ENCODE data around the gene TAF11L9.
"Not testable (repeated sequence)": the region's sequence is repeated elsewhere in the genome, so short reads cannot be mapped to it uniquely, and the experiment has no call there.

The TAF11L9 gene

DNA sequence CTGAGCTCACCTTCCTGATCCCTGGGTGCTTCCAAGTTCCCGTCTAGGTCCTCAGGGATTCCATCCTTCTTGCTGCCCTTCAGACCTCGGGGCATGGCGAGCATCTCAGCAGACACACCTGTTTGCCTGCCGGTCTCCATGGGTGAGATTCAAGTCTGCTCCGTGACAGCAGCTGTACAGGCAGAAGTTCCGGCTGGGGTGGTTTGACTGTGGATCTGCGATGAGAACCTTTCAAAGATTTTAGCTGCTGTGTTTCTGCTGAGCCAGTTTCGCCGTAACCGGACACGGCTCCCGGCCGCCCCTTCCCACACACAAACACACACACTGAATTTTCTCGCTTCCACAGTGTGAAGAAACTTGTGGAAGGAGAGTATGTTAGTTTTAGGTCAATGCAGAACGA, at the start of gene TAF11L9:
TAF11L9 (minus strand) TSS at position 140 of the 400 bp plus-strand sequence.
- H3K4me3 ChIP-seq, H3K27ac ChIP-seq: not testable (repeated sequence)

DNA sequence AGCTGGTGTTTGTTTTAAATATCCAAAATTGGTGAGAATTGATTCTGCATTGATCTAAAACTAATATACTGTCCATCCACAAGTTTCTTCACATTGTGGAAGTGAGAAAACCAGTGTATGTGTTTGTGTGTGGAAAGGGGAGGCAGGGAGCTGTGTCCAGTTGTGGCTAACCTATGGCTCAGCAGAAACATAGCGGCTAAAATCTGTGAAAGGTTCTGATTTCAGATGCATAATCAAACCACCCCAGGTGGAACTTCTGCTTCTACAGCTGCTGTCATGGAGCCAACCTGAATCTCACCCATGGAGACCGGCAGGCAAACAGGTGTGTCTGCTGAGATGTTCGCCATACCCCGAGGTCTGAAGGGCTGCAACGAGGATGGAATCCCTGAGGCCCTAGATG, 40.0 kb upstream of the TAF11L9 start, which contains the start of gene TAF11L14:
TAF11L14 (plus strand) TSS at position 301 of the 400 bp plus-strand sequence.
- no peak within 1 kb of the TSS for H3K27ac ChIP-seq
- no peak within 1 kb of the TSS for H3K4me3 ChIP-seq

DNA sequence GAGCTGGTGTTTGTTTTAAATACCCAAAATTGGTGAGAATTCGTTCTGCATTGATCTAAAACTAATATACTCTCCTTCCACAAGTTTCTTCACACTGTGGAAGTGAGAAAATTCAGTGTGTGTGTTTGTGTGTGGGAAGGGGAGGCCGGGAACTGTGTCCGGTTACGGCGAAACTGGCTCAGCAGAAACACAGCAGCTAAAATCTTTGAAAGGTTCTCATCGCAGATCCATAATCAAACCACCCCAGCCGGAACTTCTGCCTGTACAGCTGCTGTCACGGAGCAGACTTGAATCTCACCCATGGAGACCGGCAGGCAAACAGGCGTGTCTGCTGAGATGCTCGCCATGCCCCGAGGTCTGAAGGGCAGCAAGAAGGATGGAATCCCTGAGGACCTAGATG, 37.6 kb upstream of the TAF11L9 start, which contains the start of gene TAF11L13:
TAF11L13 (plus strand) TSS at position 301 of the 400 bp plus-strand sequence.
- not testable (repeated sequence) for H3K27ac ChIP-seq, H3K4me3 ChIP-seq

DNA sequence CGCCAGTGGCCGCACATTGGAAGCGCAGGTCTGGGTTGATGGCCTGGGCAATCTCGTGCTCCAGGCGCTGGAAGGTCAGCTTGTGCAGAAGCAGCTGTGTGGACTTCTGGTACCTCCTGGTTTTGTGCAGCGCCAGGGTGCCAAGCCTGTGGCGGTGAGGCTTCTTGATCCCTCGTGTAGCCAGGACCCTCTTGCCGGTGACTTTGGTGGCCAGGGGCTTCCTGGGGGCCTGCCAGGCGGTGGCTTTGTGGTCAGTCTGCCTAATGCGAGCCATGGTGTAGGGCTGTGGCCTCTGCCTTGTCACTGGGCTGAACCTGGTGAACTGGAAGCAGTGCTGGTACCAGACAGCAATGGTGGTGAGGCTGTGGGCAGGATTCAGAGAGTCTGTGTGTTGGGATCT, 31.5 kb upstream of the TAF11L9 start:
- no peak overlapping the region for H3K27ac ChIP-seq
- H3K4me3 ChIP-seq, result no peak overlapping the region

DNA sequence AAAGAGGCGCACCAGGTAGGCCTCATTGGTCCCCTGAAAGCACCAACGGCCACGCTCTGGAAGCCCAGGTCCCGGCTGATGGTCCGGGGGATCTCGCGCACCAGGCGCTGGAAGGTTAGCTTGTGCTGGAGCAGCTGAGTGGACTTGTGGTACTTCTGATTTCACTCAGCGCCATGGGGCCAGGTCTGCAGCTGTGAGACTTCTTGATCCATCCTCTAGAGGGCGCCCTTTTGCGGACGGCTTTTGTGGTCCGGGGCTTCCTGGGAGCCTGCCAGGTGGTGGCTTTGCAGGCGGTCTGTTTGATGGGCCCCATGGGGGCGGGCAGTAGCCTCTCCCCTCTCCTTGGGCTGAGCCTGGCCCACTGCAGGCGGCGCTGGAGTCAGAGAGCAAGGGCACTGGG, 26.4 kb upstream of the TAF11L9 start:
- H3K4me3 ChIP-seq, result no peak overlapping the region

DNA sequence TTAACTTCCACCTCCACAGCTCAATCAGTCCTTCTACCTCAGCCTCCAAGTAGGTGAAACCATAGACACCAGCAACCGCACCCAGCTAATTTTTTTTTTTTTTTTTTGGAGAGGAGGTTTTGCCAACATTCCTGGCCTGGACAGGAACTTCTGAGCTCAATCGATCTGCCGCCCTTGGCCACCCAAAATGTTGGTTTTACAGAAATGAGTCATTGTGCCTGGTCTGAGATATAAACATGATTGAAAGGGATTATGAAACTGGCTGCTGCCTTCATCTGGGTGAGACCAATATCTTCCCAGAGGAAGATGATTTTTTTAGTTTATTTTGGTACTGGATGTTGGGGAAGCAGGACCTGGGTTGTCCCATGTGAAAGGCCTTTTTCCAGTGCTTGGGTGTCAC, 25.2 kb upstream of the TAF11L9 start:
- Histone ChIP-seq H3K27ac (no peak overlapping the region), H3K4me3 (no peak overlapping the region)

More for the DNA sequence above, 26.4 kb upstream of the TAF11L9 start:
- no peak overlapping the region for H3K27ac ChIP-seq

DNA sequence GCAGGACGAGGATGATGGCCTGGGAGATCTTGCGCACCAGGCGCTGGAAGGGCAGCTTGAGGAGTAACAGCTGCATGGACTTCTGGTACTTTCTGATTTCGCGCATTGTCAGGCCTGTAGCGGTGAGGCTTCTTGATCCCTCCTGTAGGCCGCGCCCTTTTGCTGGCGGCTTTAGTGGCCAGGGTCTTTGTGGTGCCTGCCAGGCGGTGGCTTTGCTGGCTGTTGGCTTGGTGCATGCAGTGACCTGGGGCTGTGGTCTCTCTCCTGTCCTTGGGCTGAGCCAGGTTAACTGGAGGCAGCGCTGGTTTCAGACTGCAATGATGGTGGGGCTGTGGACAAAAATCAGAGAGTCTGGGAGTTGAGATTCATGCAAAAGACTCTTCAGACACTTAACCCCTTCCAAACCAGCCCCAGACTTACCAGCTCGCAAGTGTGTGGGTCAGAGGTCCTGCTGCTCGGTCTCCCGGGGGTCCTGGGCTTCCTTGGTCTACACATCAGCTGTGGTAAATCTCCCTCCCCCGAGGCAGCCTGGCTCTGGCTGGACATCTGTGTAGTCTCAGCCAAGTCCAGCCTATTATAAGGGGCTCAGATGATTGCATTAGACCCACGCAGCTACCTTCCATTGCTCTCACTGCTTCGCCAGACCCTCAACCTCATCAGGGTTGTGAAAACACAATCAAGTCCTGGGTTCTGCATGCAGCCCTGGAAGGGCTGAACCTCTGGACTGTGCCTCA, 20.8 kb upstream of the TAF11L9 start:
- Histone ChIP-seq H3K4me3 (no peak overlapping the region), H3K27ac (no peak overlapping the region)

DNA sequence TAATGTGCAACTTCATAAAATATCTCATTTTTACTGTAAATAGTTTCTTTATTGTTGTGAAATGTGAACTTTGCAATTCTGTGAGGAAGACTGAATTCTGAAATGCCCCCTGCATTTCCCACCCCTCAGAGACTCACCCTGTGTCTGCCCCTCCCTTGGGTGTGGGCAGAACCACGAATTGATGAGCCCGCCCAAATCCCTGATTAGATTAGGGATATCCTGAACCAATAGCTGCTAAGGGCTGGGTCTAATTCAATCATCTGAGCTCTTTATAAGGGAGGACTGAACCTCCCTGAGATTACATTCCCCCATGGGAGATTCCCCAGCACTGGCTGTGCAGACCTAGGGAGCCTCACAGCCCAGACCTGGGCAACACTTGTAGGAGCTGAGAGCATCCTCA, 15.9 kb upstream of the TAF11L9 start, which contains the start of gene TAF11L12:
TAF11L12 (plus strand) TSS at position 301 of the 400 bp plus-strand sequence.
- not testable (repeated sequence) for H3K4me3 ChIP-seq

DNA sequence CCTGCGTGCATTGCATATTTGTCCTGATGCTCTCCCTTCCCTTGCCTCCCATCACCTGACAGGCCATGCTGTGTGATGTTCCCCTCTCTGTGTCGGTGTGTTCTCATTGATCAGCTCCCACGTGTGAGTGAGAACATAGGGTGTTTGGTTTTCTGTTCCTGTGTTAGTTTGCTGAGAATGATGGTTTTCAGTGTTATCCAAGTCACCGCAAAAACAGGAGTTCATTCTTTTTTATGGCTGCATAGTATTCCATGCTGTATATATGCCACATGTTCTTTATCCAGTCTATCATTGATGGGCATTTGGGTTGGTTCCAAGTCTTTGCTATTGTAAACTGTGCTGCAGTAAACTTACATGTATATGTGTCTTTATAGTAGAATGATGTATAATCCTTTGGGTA, 13.3 kb upstream of the TAF11L9 start:
- not testable (repeated sequence) for H3K4me3 ChIP-seq, H3K27ac ChIP-seq

More for the DNA sequence above, 15.9 kb upstream of the TAF11L9 start, which contains the start of gene TAF11L12:
- not testable (repeated sequence) for H3K27ac ChIP-seq

DNA sequence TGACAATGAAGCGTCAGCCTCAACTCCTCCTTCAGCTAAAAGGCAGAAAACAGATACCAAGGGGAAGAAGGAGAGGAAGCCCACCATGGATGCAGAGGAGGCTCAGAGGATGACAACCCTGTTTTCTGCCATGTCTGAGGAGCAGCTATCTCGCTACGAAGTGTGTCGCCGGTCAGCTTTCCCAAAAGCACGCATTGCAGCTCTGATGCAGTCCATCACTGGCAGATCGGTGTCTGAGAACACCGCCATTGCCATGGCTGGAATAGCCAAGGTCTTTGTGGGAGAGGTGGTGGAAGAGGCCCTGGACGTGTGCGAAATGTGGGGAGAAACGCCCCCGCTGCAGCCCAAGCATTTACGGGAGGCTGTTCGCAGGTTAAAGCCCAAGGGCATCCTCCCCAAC, 10.8 kb upstream of the TAF11L9 start:
- Histone ChIP-seq H3K4me3 (no peak overlapping the region), H3K27ac (no peak overlapping the region)

DNA sequence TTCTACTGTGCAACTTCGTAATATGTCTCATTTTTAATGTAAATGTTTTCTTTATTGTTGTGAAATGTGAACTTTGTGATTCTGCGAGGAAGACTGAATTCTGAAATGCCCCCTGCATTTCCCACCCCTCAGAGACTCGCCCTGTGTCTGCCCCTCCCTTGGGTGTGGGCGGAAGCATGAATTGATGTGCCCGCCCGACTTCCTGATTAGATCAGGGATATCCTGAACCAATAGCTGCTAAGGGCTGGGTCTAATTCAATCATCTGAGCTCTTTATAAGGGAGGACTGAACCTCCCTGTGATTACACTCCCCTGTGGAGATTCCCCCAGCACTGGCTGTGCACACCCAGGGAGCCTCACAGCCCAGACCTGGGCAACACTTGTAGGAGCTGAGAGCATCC, 9.7 kb upstream of the TAF11L9 start, which contains the start of gene TAF11L11:
TAF11L11 (plus strand) TSS at position 304 of the 400 bp plus-strand sequence.
- not testable (repeated sequence) for H3K27ac ChIP-seq

DNA sequence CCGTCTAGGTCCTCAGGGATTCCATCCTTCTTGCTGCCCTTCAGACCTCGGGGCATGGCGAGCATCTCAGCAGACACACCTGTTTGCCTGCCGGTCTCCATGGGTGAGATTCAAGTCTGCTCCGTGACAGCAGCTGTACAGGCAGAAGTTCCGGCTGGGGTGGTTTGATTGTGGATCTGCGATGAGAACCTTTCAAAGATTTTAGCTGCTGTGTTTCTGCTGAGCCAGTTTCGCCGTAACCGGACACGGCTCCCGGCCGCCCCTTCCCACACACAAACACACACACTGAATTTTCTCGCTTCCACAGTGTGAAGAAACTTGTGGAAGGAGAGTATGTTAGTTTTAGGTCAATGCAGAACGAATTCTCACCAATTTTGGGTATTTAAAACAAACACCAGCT, 3.5 kb upstream of the TAF11L9 start, which contains the start of gene TAF11L10:
TAF11L10 (minus strand) TSS at position 101 of the 400 bp plus-strand sequence.
- not testable (repeated sequence) for H3K4me3 ChIP-seq

More for the DNA sequence above, 9.7 kb upstream of the TAF11L9 start, which contains the start of gene TAF11L11:
- H3K4me3 ChIP-seq, result not testable (repeated sequence)

DNA sequence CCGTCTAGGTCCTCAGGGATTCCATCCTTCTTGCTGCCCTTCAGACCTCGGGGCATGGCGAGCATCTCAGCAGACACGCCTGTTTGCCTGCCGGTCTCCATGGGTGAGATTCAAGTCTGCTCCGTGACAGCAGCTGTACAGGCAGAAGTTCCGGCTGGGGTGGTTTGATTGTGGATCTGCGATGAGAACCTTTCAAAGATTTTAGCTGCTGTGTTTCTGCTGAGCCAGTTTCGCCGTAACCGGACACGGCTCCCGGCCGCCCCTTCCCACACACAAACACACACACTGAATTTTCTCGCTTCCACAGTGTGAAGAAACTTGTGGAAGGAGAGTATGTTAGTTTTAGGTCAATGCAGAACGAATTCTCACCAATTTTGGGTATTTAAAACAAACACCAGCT, 3.3 kb downstream of the TAF11L9 start, which contains the start of gene TAF11L8:
TAF11L8 (minus strand) TSS at position 101 of the 400 bp plus-strand sequence.
- H3K27ac ChIP-seq, H3K4me3 ChIP-seq: not testable (repeated sequence)

More for the DNA sequence above, 3.5 kb upstream of the TAF11L9 start, which contains the start of gene TAF11L10:
- not testable (repeated sequence) for H3K27ac ChIP-seq

DNA sequence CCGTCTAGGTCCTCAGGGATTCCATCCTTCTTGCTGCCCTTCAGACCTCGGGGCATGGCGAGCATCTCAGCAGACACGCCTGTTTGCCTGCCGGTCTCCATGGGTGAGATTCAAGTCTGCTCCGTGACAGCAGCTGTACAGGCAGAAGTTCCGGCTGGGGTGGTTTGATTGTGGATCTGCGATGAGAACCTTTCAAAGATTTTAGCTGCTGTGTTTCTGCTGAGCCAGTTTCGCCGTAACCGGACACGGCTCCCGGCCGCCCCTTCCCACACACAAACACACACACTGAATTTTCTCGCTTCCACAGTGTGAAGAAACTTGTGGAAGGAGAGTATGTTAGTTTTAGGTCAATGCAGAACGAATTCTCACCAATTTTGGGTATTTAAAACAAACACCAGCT, 8.5 kb downstream of the TAF11L9 start, which contains the start of gene TAF11L7:
TAF11L7 (minus strand) TSS at position 101 of the 400 bp plus-strand sequence.
- H3K27ac ChIP-seq, H3K4me3 ChIP-seq: not testable (repeated sequence)

All from skin epidermis (tissue), 12 donors.